Measurements from ENCODE around the gene RMND5A. TPM values are rescaled to one million over a fixed set of nuclear protein-coding genes. Genes with fewer than 3 reads are reported as not detected.
A peak's percentile ranks its signal among the peaks of the same experiment; 100 is the strongest.
"Not testable (repeated sequence)": the region's sequence is repeated elsewhere in the genome, so short reads cannot be mapped to it uniquely, and the experiment has no call there.

Gene RMND5A, protein sequence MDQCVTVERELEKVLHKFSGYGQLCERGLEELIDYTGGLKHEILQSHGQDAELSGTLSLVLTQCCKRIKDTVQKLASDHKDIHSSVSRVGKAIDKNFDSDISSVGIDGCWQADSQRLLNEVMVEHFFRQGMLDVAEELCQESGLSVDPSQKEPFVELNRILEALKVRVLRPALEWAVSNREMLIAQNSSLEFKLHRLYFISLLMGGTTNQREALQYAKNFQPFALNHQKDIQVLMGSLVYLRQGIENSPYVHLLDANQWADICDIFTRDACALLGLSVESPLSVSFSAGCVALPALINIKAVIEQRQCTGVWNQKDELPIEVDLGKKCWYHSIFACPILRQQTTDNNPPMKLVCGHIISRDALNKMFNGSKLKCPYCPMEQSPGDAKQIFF
- 41.3 TPM for total RNA-seq
- polyA plus RNA-seq (ENCODE audit: insufficient read depth in 1 of 8, insufficient read length in 8 of 8, low replicate concordance in 1 of 8) = 10 to 100 TPM; 26.5 to 35.2 (median 31.9) TPM
- long read RNA-seq, donor 1, full-length matches to known transcripts = 3 of 3 reads
- long read RNA-seq, donor 1, partial matches to known transcripts = 0 of 3 reads
- long read RNA-seq, donor 1, other reads (novel, unspliced or antisense) = 0 of 3 reads
- long read RNA-seq, donor 2 = 0 reads
- long read RNA-seq, donor 3, full-length matches to known transcripts = 4 of 11 reads
- long read RNA-seq, donor 3, partial matches to known transcripts = 7 of 11 reads
- long read RNA-seq, donor 3, other reads (novel, unspliced or antisense) = 0 of 11 reads
- long read RNA-seq, donor 4, full-length matches to known transcripts = 2 of 2 reads
- long read RNA-seq, donor 4, partial matches to known transcripts = 0 of 2 reads
- long read RNA-seq, donor 4, other reads (novel, unspliced or antisense) = 0 of 2 reads
- long read RNA-seq, donor 5, full-length matches to known transcripts = 14 of 14 reads
- long read RNA-seq, donor 5, partial matches to known transcripts = 0 of 14 reads
- long read RNA-seq, donor 5, other reads (novel, unspliced or antisense) = 0 of 14 reads
- long read RNA-seq, donor 6, full-length matches to known transcripts = 10 of 10 reads
- long read RNA-seq, donor 6, partial matches to known transcripts = 0 of 10 reads
- long read RNA-seq, donor 6, other reads (novel, unspliced or antisense) = 0 of 10 reads
- long read RNA-seq, donor 7, full-length matches to known transcripts = 2 of 2 reads
- long read RNA-seq, donor 7, partial matches to known transcripts = 0 of 2 reads
- long read RNA-seq, donor 7, other reads (novel, unspliced or antisense) = 0 of 2 reads
- long read RNA-seq, donor 8, full-length matches to known transcripts = 2 of 2 reads
- long read RNA-seq, donor 8, partial matches to known transcripts = 0 of 2 reads
- long read RNA-seq, donor 8, other reads (novel, unspliced or antisense) = 0 of 2 reads
- long read RNA-seq, donor 9, full-length matches to known transcripts = 3 of 3 reads
- long read RNA-seq, donor 9, partial matches to known transcripts = 0 of 3 reads
- long read RNA-seq, donor 9, other reads (novel, unspliced or antisense) = 0 of 3 reads
- long read RNA-seq, donor 10, full-length matches to known transcripts = 4 of 16 reads
- long read RNA-seq, donor 10, partial matches to known transcripts = 12 of 16 reads
- long read RNA-seq, donor 10, other reads (novel, unspliced or antisense) = 0 of 16 reads
- long read RNA-seq, donor 11, full-length matches to known transcripts = 5 of 5 reads
- long read RNA-seq, donor 11, partial matches to known transcripts = 0 of 5 reads
- long read RNA-seq, donor 11, other reads (novel, unspliced or antisense) = 0 of 5 reads

DNA sequence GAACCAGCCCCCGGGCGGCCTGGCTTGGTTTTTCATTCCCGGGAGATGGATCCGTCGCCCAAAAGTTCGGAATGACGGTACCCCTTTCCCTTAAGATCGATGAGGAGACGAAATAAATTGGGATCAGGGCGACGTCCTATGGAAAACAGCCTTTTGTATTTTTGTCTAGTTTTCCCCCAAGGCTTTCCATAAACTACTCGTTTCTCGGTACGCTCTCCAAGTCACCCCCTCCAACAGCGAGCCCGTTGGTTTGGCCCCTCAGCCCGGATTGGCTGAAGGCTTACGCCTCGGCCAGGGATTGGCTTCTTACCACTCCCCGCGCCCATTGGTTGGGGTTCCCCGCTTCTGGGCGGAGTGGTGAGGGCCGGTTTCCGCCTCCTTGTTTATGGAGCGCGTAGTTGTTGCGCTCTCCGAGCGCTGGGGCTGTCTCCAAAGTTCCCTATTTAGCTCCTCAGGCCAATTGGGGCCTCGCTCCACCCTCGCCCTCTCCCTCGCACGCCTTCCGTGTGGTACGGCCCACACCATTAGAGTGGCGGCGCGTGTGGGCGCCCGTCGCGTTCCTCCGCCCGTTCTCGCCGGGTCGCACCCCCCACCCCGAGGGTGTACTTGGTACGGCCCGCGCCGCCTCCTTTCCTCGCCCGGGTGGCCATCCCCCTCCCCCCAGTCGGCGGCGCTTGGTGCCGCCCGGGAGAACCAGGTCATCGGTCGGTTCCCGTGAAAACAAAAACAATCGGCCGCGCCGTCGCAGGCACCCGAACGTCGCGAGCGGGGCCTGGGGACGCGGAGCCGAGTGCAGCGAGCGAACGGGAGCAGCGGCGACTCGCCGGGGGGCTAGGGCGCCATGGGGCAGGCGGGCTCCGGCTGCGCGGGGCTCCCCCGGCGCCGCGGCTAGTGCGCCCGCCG, at the start of gene RMND5A:
TSS of gene RMND5A (plus strand) at position 655 of the 903 bp plus-strand sequence. CDS start 377 bp downstream, outside the sequence.
- not testable (repeated sequence) for H3K27me3 ChIP-seq (ENCODE audit: control insufficient read depth, insufficient read depth, low read length); H3K36me3 ChIP-seq (ENCODE audit: control insufficient read depth, insufficient read depth, low read length); H3K4me1 ChIP-seq (ENCODE audit: control insufficient read depth, insufficient read depth, low read length); H3K9me3 ChIP-seq (replicated peaks; ENCODE audit: control insufficient read depth, low read depth, low read length)
- Histone ChIP-seq H3K27ac (ENCODE audit: low read length) (peak within 1 kb of the TSS; percentile 90), H3K4me3 (ENCODE audit: low read length) (peak within 1 kb of the TSS; percentile 61)
- WGBS (ENCODE audit: insufficient coverage) = 0% methylated on average over 17 of the region's 95 CpGs
- DNase-seq = peak; percentile 95

DNA sequence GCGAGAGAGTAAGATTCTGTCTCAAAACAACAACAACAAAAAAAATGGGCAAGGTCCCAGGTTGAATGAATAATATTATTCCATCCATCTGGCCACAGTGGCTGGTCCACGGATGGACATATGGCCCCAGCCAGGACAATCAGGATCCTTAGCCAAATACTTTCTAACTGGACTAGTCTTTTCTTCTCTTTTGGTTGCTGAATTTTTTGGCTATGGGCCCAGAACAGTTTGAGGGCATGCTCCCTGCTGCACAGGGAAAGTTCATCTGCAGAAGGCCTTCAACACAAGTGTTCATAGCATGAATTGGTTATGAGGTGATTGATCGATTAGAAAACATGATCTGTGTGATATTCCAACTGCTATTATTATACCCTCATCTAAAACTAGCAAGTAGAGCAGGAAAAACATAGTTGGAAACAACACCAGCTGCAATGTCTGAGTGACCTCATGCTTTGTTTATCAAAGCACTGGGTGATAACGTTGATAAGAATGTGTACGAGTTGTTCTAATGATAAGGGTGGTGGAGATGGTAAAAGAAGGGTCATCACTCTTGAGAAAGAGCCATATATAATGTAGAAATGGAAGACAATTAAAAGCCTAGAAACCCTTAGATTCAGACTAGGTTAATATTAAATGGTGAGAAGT, 48.6 kb upstream of the RMND5A start:
- DNase-seq = peak; percentile 20
- 76% methylated on average over 3 of the region's 5 CpGs for WGBS (ENCODE audit: insufficient coverage)
- Histone ChIP-seq H3K27ac (ENCODE audit: low read length) (no peak overlapping the region), H3K9me3 (replicated peaks; ENCODE audit: control insufficient read depth, low read depth, low read length) (no peaks in the 10 kb centered on the region), H3K4me1 (ENCODE audit: control insufficient read depth, insufficient read depth, low read length) (peaks cover 2% of the 10 kb centered on the region), H3K27me3 (ENCODE audit: control insufficient read depth, insufficient read depth, low read length) (no peaks in the 10 kb centered on the region), H3K4me3 (ENCODE audit: low read length) (no peak overlapping the region), H3K36me3 (ENCODE audit: control insufficient read depth, insufficient read depth, low read length) (no peaks in the 10 kb centered on the region)

DNA sequence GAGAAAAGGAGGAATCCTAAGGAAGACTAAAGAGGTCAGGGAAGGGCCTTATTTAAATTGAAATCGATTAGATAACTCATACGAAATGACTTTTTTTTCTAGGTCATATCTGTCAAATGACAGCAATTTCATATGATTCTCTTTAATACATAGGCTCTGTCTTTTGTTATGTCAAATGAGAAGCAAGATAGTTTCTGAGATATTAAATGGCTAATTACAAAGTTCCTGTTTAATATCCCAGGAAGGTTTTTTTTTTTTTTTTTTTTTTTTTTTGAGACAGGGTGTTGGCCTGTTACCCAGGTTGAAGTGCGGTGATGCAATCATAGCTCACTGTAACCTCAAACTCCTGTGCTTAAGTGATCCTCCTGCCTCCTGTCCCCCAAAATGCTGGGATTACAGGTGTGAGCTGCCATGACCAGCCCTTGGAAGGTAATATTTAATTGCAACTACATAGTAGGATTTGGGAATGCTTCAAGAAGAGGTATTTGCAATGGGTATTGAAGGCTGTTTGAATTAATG, 48.0 kb upstream of the RMND5A start:
- Histone ChIP-seq H3K4me1 (ENCODE audit: control insufficient read depth, insufficient read depth, low read length) (peaks cover 2% of the 10 kb centered on the region), H3K4me3 (ENCODE audit: low read length) (no peak overlapping the region), H3K27me3 (ENCODE audit: control insufficient read depth, insufficient read depth, low read length) (no peaks in the 10 kb centered on the region), H3K9me3 (replicated peaks; ENCODE audit: control insufficient read depth, low read depth, low read length) (no peaks in the 10 kb centered on the region), H3K27ac (ENCODE audit: low read length) (no peak overlapping the region), H3K36me3 (ENCODE audit: control insufficient read depth, insufficient read depth, low read length) (no peaks in the 10 kb centered on the region)
- no CpG with 5 or more reads among the region's 3 CpGs for WGBS (ENCODE audit: insufficient coverage)
- no peak for DNase-seq

DNA sequence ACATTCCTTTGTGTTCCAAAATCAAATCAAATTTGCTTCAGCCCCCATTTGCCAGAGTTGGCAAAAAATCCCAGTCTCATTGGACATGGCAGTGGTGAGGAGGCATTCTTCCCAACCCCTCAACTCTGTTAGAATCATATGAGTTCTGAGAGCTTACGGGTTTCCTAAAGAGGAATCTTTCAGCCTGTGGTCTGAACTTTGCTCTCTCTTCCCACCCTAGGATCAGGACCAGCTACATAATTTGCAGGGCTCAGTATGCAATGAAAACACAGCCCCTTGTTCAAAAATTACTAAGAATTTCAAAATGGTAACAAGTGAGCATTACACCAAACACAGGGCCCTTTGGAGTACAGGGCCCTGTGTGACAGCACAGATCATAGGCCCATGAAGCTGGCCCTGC, 47.1 kb upstream of the RMND5A start:
- H3K4me1 ChIP-seq (ENCODE audit: control insufficient read depth, insufficient read depth, low read length) = peaks cover 2% of the 10 kb centered on the region
- no peak overlapping the region for H3K4me3 ChIP-seq (ENCODE audit: low read length)
- 71% methylated on average over 1 of the region's 1 CpG for WGBS (ENCODE audit: insufficient coverage)
- DNase-seq = no peak
- H3K27me3 ChIP-seq (ENCODE audit: control insufficient read depth, insufficient read depth, low read length) = no peaks in the 10 kb centered on the region
- no peaks in the 10 kb centered on the region for H3K9me3 ChIP-seq (replicated peaks; ENCODE audit: control insufficient read depth, low read depth, low read length)
- no peaks in the 10 kb centered on the region for H3K36me3 ChIP-seq (ENCODE audit: control insufficient read depth, insufficient read depth, low read length)
- no peak overlapping the region for H3K27ac ChIP-seq (ENCODE audit: low read length)

DNA sequence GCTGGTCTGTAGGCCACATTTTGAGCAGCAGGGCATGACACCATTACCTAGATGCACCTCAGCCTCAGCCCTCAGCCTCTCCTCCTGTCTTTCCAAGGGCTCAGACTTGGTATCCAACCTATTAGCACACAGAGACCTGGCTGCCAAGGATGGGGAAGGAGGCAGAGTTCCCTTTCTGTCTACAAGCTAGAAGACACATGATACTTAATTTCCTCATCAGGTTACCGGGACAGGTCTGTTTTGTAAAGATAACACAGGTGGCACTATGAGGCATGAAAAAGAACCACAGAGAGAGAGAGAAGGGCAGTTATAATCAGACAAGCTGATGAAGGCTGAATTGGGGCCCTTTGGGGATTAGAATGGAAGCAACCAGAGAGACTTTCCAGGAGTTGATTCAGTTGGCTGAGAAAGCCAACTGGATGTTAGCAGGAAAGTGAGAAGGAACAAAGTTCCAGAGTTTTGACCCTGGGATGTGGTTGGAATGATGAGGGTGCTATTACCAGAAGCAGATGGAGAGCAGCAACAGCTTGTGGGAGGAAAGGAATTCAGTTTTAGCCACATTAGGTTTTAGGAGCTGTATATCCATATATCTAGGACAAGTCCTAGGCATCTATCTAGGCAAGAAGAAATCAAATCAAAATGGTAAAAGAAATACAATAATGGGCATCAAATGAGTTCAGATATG, 46.0 kb upstream of the RMND5A start:
- H3K9me3 ChIP-seq (replicated peaks; ENCODE audit: control insufficient read depth, low read depth, low read length) = no peaks in the 10 kb centered on the region
- DNase-seq = no peak
- H3K4me1 ChIP-seq (ENCODE audit: control insufficient read depth, insufficient read depth, low read length) = peaks cover 2% of the 10 kb centered on the region
- WGBS (ENCODE audit: insufficient coverage) = no CpG with 5 or more reads among the region's 1 CpG
- no peaks in the 10 kb centered on the region for H3K27me3 ChIP-seq (ENCODE audit: control insufficient read depth, insufficient read depth, low read length)
- no peaks in the 10 kb centered on the region for H3K36me3 ChIP-seq (ENCODE audit: control insufficient read depth, insufficient read depth, low read length)
- no peak overlapping the region for H3K27ac ChIP-seq (ENCODE audit: low read length)
- H3K4me3 ChIP-seq (ENCODE audit: low read length) = no peak overlapping the region

DNA sequence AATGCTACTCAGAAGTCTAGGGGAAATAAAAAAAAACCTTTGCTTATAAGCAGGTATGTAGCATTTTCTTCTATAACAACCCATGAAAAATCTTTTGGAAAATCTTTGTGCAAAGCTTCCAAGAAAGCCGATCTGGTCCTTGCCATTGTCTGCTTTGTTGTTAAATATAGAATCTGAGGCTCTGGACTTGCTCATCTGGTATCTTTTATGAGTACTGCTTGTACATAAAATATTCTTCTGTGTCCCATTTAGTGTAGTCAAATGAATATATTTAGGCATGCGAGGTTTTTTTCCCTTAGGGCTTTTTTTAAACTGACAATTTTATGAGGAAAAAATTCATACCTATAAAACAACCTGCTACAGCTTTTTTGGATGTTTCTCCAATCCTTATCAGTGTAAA, 45.0 kb upstream of the RMND5A start:
- no peaks in the 10 kb centered on the region for H3K9me3 ChIP-seq (replicated peaks; ENCODE audit: control insufficient read depth, low read depth, low read length)
- H3K27ac ChIP-seq (ENCODE audit: low read length) = no peak overlapping the region
- no peak for DNase-seq
- no peaks in the 10 kb centered on the region for H3K36me3 ChIP-seq (ENCODE audit: control insufficient read depth, insufficient read depth, low read length)
- no CpG with 5 or more reads among the region's 2 CpGs for WGBS (ENCODE audit: insufficient coverage)
- H3K27me3 ChIP-seq (ENCODE audit: control insufficient read depth, insufficient read depth, low read length) = no peaks in the 10 kb centered on the region
- H3K4me1 ChIP-seq (ENCODE audit: control insufficient read depth, insufficient read depth, low read length) = peaks cover 2% of the 10 kb centered on the region
- no peak overlapping the region for H3K4me3 ChIP-seq (ENCODE audit: low read length)

DNA sequence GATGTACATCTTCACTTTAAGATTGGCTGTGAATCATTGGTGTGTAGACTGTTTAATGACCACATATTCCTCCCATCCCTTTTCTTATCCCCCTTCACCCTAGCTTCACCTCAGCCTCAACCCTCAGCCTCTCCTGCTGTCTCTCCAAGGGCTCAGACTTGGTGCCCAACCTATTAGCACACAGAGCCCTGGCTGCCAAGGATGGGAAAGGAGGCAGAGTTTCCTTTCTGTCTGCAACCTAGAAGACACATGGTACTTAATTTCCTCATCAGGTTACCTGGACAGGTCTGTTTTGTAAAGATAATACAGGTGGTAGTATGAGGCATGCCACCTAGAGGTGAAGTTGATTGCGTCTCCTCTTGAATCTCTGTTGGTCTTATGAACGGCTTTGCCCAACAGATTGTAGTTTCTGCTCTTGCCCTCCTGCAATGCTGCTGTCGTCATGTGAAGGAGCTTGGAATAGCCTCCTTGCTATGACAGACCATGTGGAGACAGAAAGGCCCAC, 44.5 kb upstream of the RMND5A start:
- H3K9me3 ChIP-seq (replicated peaks; ENCODE audit: control insufficient read depth, low read depth, low read length) = no peaks in the 10 kb centered on the region
- peaks cover 2% of the 10 kb centered on the region for H3K4me1 ChIP-seq (ENCODE audit: control insufficient read depth, insufficient read depth, low read length)
- DNase-seq = no peak
- H3K4me3 ChIP-seq (ENCODE audit: low read length) = no peak overlapping the region
- no peaks in the 10 kb centered on the region for H3K36me3 ChIP-seq (ENCODE audit: control insufficient read depth, insufficient read depth, low read length)
- no peaks in the 10 kb centered on the region for H3K27me3 ChIP-seq (ENCODE audit: control insufficient read depth, insufficient read depth, low read length)
- WGBS (ENCODE audit: insufficient coverage) = 100% methylated on average over 1 of the region's 3 CpGs
- H3K27ac ChIP-seq (ENCODE audit: low read length) = no peak overlapping the region

DNA sequence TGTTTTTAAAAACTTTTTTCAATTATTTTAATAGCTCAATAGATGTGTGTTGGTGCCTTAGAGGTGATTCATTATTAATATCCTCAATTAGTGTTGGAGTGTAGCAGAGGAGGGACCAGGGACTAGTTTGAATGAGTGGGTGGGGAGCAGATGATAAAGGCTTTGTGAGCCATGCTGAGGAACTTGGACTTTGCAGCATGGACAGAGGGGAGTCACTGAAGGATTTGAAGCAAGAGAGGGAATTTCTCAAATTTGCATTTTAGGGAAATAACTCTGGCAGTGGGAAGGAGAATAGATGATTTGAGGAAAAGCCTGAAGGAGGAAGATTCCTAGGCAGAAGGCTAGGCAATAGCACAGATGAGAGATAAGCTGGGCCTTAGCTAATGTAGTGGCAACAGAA, 42.3 kb upstream of the RMND5A start:
- Histone ChIP-seq H3K27ac (ENCODE audit: low read length) (no peak overlapping the region), H3K9me3 (replicated peaks; ENCODE audit: control insufficient read depth, low read depth, low read length) (no peaks in the 10 kb centered on the region), H3K4me3 (ENCODE audit: low read length) (no peak overlapping the region), H3K27me3 (ENCODE audit: control insufficient read depth, insufficient read depth, low read length) (no peaks in the 10 kb centered on the region), H3K36me3 (ENCODE audit: control insufficient read depth, insufficient read depth, low read length) (no peaks in the 10 kb centered on the region), H3K4me1 (ENCODE audit: control insufficient read depth, insufficient read depth, low read length) (no peaks in the 10 kb centered on the region)
- DNase-seq = no peak

Data from muscle of leg (tissue), 16 donors.